Loucy (cell line): Measurements from ENCODE around the gene MAP3K15.

ENCODE experiments used
- H2AFZ ChIP-seq: fragments of 200-600 bp; sonication (generic); 2 replicates; pipeline ENCODE4 v1.6.0; 2016; ENCODE audit warnings: antibody characterized with exemption, mild to moderate bottlenecking, low read length, moderate library complexity
- H3F3A ChIP-seq: fragments of 200-600 bp; 2 replicates; pipeline ENCODE4 v1.6.0; 2016; ENCODE audit warnings: antibody characterized with exemption, low read depth, mild to moderate bottlenecking
- H3K27me3 ChIP-seq: fragments of 200-600 bp; sonication (generic); 2 replicates; pipeline ENCODE4 v1.6.1; 2014; ENCODE audit warnings: low read length, mild to moderate bottlenecking; ENCODE audit not compliant: insufficient read depth, poor library complexity, severe bottlenecking
- H3K36me3 ChIP-seq: fragments of 200-600 bp; sonication (generic); 2 replicates; pipeline ENCODE4 v1.6.1; 2016; ENCODE audit warnings: low read length; ENCODE audit not compliant: insufficient read depth
- H3K4me1 ChIP-seq: fragments of 200-600 bp; sonication (generic); 2 replicates; pipeline ENCODE4 v1.5.1; 2014; ENCODE audit warnings: low read length, mild to moderate bottlenecking; ENCODE audit not compliant: insufficient read depth, poor library complexity, severe bottlenecking
- H3K4me2 ChIP-seq: fragments of 200-600 bp; sonication (generic); 2 replicates; pipeline ENCODE4 v1.6.0; 2014; ENCODE audit warnings: antibody characterized with exemption, low read length, low read depth, mild to moderate bottlenecking; ENCODE audit not compliant: poor library complexity, severe bottlenecking
- H3K4me3 ChIP-seq: fragments of 200-600 bp; sonication (generic); 2 replicates; pipeline ENCODE4 v1.5.1; 2014; ENCODE audit warnings: low read length, mild to moderate bottlenecking, mixed read lengths; ENCODE audit not compliant: poor library complexity, severe bottlenecking
- H3K79me2 ChIP-seq: fragments of 200-600 bp; sonication (generic); 2 replicates; pipeline ENCODE4 v1.6.1; 2014; ENCODE audit warnings: low read length; ENCODE audit not compliant: insufficient read depth
- H3K9ac ChIP-seq: fragments of 200-600 bp; sonication (generic); 2 replicates; pipeline ENCODE4 v1.6.0; 2014; ENCODE audit warnings: mild to moderate bottlenecking, low read depth, low read length, moderate library complexity; ENCODE audit not compliant: poor library complexity, severe bottlenecking
- H3K9me2 ChIP-seq: fragments of 200-600 bp; sonication (generic); replicated peaks from 2 replicates; pipeline ENCODE4 v1.6.1; 2016; ENCODE audit warnings: low read depth, low read length, mixed read lengths
- H3K9me3 ChIP-seq: fragments of 200-600 bp; sonication (generic); 2 replicates; pipeline ENCODE4 v1.6.1; 2014; ENCODE audit warnings: mild to moderate bottlenecking, antibody characterized with exemption, low read length, low read depth; ENCODE audit not compliant: insufficient read depth
- H4K20me1 ChIP-seq: fragments of 200-600 bp; sonication (generic); 2 replicates; pipeline ENCODE4 v1.6.0; 2014; ENCODE audit warnings: antibody characterized with exemption, low read length, mild to moderate bottlenecking; ENCODE audit not compliant: insufficient read depth, poor library complexity, severe bottlenecking
- CTCF ChIP-seq: fragments of 200-600 bp; sonication (generic); conservative IDR thresholded peaks from 2 replicates; pipeline ENCODE4 v1.5.1; 2014; ENCODE audit warnings: mild to moderate bottlenecking, antibody characterized with exemption, low read length
- EZH2phosphoT487 ChIP-seq: fragments of 200-600 bp; IDR thresholded peaks from 2 replicates; pipeline ENCODE4 v1.6.1; 2018; ENCODE audit warnings: antibody characterized with exemption, mild to moderate bottlenecking, moderate library complexity, borderline replicate concordance

The MAP3K15 gene

GRCh38 chrX:19532709-19533108 lies 17.4 kb upstream of the MAP3K15 start:
- TF ChIP-seq EZH2phosphoT487 = no peak
- TF ChIP-seq CTCF = no peak
- H3K9me2 ChIP-seq = no peaks in the 10 kb centered on the region
- no peak overlapping the region for H3K4me2 ChIP-seq
- no peak overlapping the region for H2AFZ ChIP-seq
- H3K4me1 ChIP-seq = no peaks in the 10 kb centered on the region
- H3K79me2 ChIP-seq = no peaks in the 10 kb centered on the region
- no peaks in the 10 kb centered on the region; the same call in 1 of the 2 replicates for H3K36me3 ChIP-seq
- H3K27me3 ChIP-seq = no peaks in the 10 kb centered on the region
- no peak overlapping the region for H3K9ac ChIP-seq
- H3K4me3 ChIP-seq = no peak overlapping the region
- H3F3A ChIP-seq = no peaks in the 10 kb centered on the region
- no peaks in the 10 kb centered on the region for H3K9me3 ChIP-seq
- no peaks in the 10 kb centered on the region for H4K20me1 ChIP-seq

DNA sequence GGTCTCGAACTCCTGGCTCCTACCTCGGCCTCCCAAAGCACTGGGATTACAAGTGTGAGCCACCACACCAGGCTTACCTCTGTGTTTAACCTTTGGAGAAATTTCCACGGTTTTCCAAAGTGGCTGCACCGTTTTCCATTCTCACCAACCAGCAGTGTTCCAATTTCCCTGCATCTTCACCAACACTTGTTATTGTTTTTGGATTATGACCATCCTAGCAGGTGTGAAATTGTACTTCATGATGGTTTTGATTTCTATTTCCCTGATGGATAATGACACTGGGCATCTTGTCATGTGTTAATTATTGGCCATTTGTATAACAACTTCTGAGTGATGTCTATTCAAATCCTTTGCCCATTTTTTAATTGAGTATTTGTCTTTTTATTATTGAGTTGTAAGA lies 2.7 kb upstream of the MAP3K15 start:
- Histone ChIP-seq H3K9me2 (no peaks in the 10 kb centered on the region), H3K9me3 (no peaks in the 10 kb centered on the region), H3K4me2 (no peak overlapping the region), H3K27me3 (no peaks in the 10 kb centered on the region), H3K4me1 (no peaks in the 10 kb centered on the region), H3F3A (no peaks in the 10 kb centered on the region), H4K20me1 (no peaks in the 10 kb centered on the region), H3K79me2 (no peaks in the 10 kb centered on the region), H3K4me3 (no peak overlapping the region), H3K36me3 (no peaks in the 10 kb centered on the region), H2AFZ (no peak overlapping the region), H3K9ac (no peak overlapping the region)
- TF ChIP-seq EZH2phosphoT487 = no peak
- no peak for TF ChIP-seq CTCF

- Histone ChIP-seq H3K79me2 (no peaks in the 10 kb centered on the region), H4K20me1 (no peaks in the 10 kb centered on the region), H3K27me3 (no peaks in the 10 kb centered on the region), H3K4me2 (no peak overlapping the region), H3K4me1 (no peaks in the 10 kb centered on the region), H3K36me3 (no peaks in the 10 kb centered on the region), H3K9ac (no peak overlapping the region), H2AFZ (no peak overlapping the region), H3K9me2 (no peaks in the 10 kb centered on the region), H3F3A (no peaks in the 10 kb centered on the region), H3K4me3 (no peak overlapping the region), H3K9me3 (no peaks in the 10 kb centered on the region)
- no peak for TF ChIP-seq CTCF
- no peak for TF ChIP-seq EZH2phosphoT487
Measured at GRCh38 chrX:19515615-19516105, 352 bp upstream of the MAP3K15 start.
